Vagina (tissue), 2 donors: ENCODE measurements around the gene PRKAR1B.

Experiments used
- CTCF ChIP-seq, 3 experiments: fragments of 450-650 bp in 2 of 3; fragments of 200-600 bp in 1 of 3; sonication (generic) in 1 of 3; IDR thresholded peaks; one replicate each; pipeline ENCODE4 v1.5.1; 2017 to 2019; ENCODE audit warnings: antibody characterized with exemption in 3 of 3, mild to moderate bottlenecking in 2 of 3, moderate library complexity in 2 of 3
- POLR2A ChIP-seq, 2 donors: fragments of 450-650 bp; IDR thresholded peaks; one replicate each; pipeline ENCODE4 v1.6.1; 2017; ENCODE audit warnings: antibody characterized with exemption in 2 of 2, mild to moderate bottlenecking in 2 of 2, moderate library complexity in 2 of 2
- POLR2AphosphoS5 ChIP-seq, 2 donors: sonication (generic); formaldehyde crosslinking; IDR thresholded peaks; one replicate each; pipeline ENCODE4 v1.9.0; 2017; ENCODE audit warnings: antibody characterized with exemption in 2 of 2, mild to moderate bottlenecking in 2 of 2, low read depth in 1 of 2; ENCODE audit not compliant: insufficient read depth in 1 of 2

- no peak for TF ChIP-seq POLR2A (IDR thresholded peaks at IDR 0.05)
- no peak for TF ChIP-seq POLR2AphosphoS5 (IDR thresholded peaks at IDR 0.05; ENCODE audit: insufficient read depth in 1 of 2, low read depth in 1 of 2)
- no peak for TF ChIP-seq CTCF (IDR thresholded peaks at IDR 0.05)
These were observed 80.6 kb downstream of the PRKAR1B start for GRCh38 chr7:646487-646886.
